ENCODE data around the gene SETDB1.

DNA sequence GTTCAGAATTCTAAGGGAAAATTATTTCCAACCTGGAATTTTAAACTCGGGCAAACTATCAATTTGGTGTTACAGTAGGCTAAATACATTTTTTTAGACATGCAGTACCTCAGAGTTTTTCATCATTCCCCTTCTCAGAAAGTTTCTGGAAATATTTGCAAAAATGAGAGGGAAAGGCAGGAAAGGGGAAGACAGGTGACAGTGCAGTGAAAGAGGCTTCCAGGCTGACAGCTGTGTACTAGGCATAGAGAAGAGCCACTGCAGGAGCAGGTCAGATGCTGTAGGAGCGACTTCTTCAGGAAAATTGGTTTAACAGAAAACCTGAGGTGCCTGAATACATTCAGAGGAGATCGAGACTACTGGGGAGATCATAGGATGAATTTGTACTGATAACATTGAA lies 28.5 kb downstream of the SETDB1 start:
- TF ChIP-seq CTCF (IDR thresholded peaks at IDR 0.05) (no peak), EZH2 (IDR thresholded peaks at IDR 0.05) (no peak)

All from neural progenitor cell (in vitro differentiated cells).